Adipocyte (in vitro differentiated cells): ENCODE data around the gene SLC26A8.

ENCODE experiments used
- DNase-seq: peaks from one replicate; pipeline ENCODE4 v3.0.0-alpha.2; 2015; ENCODE audit warnings: low read depth
- H3K27me3 ChIP-seq: replicated peaks from 2 replicates; pipeline ENCODE4 v1.7.0; 2013; ENCODE audit warnings: mild to moderate bottlenecking, low read length, moderate library complexity; ENCODE audit not compliant: control insufficient read depth, insufficient read depth
- H3K36me3 ChIP-seq: 2 replicates; pipeline ENCODE4 v1.7.0; 2013; ENCODE audit warnings: low read length, mild to moderate bottlenecking, moderate library complexity; ENCODE audit not compliant: control insufficient read depth, insufficient read depth, severe bottlenecking
- H3K4me1 ChIP-seq: 2 replicates; pipeline ENCODE4 v1.7.0; 2013; ENCODE audit warnings: mild to moderate bottlenecking, low read length, moderate library complexity; ENCODE audit not compliant: control insufficient read depth, insufficient read depth
- H3K4me3 ChIP-seq: 2 replicates; pipeline ENCODE4 v1.7.0; 2013; ENCODE audit warnings: mild to moderate bottlenecking, low read length, moderate library complexity
- H3K9ac ChIP-seq: 2 replicates; pipeline ENCODE4 v1.7.0; 2013; ENCODE audit warnings: mild to moderate bottlenecking, low read length, moderate library complexity
- H3K9me3 ChIP-seq: 2 replicates; pipeline ENCODE4 v1.7.0; 2013; ENCODE audit warnings: mild to moderate bottlenecking, low read length, moderate library complexity; ENCODE audit not compliant: control insufficient read depth

Gene SLC26A8

GRCh38 chr6:35907750-35908149, 116.7 kb downstream of the SLC26A8 start:
- Histone ChIP-seq H3K27me3 (no peaks in the 10 kb centered on the region), H3K36me3 (peaks cover 28% of the 10 kb centered on the region), H3K4me3 (no peak overlapping the region), H3K9ac (no peak overlapping the region), H3K9me3 (no peaks in the 10 kb centered on the region), H3K4me1 (no peaks in the 10 kb centered on the region)
- DNase-seq: no peak

GRCh38 chr6:35906499-35906846, 118.0 kb downstream of the SLC26A8 start:
- Histone ChIP-seq H3K9ac (no peak overlapping the region), H3K27me3 (no peaks in the 10 kb centered on the region), H3K4me3 (no peak overlapping the region), H3K9me3 (no peaks in the 10 kb centered on the region), H3K36me3 (peaks cover 24% of the 10 kb centered on the region), H3K4me1 (no peaks in the 10 kb centered on the region)
- no peak for DNase-seq

GRCh38 chr6:35905841-35906498, 118.5 kb downstream of the SLC26A8 start:
- H3K4me1 ChIP-seq: no peaks in the 10 kb centered on the region

GRCh38 chr6:35905141-35905785, 119.2 kb downstream of the SLC26A8 start:
- H3K4me3 ChIP-seq: no peak overlapping the region
- no peak for DNase-seq
- no peaks in the 10 kb centered on the region for H3K27me3 ChIP-seq
- H3K4me1 ChIP-seq: no peaks in the 10 kb centered on the region
- H3K9ac ChIP-seq: no peak overlapping the region
- H3K9me3 ChIP-seq: no peaks in the 10 kb centered on the region
- H3K36me3 ChIP-seq: peaks cover 20% of the 10 kb centered on the region

More at GRCh38 chr6:35905841-35906498, 118.5 kb downstream of the SLC26A8 start:
- Histone ChIP-seq H3K27me3 (no peaks in the 10 kb centered on the region), H3K4me3 (no peak overlapping the region), H3K9me3 (no peaks in the 10 kb centered on the region), H3K9ac (no peak overlapping the region), H3K36me3 (peaks cover 24% of the 10 kb centered on the region)
- no peak for DNase-seq

GRCh38 chr6:35903679-35904078, 120.8 kb downstream of the SLC26A8 start:
- Histone ChIP-seq H3K27me3 (no peaks in the 10 kb centered on the region), H3K9me3 (no peaks in the 10 kb centered on the region), H3K36me3 (peaks cover 8% of the 10 kb centered on the region), H3K9ac (no peak overlapping the region), H3K4me1 (no peaks in the 10 kb centered on the region), H3K4me3 (no peak overlapping the region)
- DNase-seq: no peak

GRCh38 chr6:35900448-35900847, 124.0 kb downstream of the SLC26A8 start:
- no peak for DNase-seq
- Histone ChIP-seq H3K27me3 (no peaks in the 10 kb centered on the region), H3K9ac (no peak overlapping the region), H3K4me3 (no peak overlapping the region), H3K4me1 (no peaks in the 10 kb centered on the region), H3K9me3 (no peaks in the 10 kb centered on the region), H3K36me3 (peaks cover 3% of the 10 kb centered on the region)

- no peaks in the 10 kb centered on the region for H3K27me3 ChIP-seq
- no peaks in the 10 kb centered on the region for H3K4me1 ChIP-seq
- no peak for DNase-seq
Observed at GRCh38 chr6:35898003-35898402, 126.4 kb downstream of the SLC26A8 start.

GRCh38 chr6:35897486-35897885, 127.0 kb downstream of the SLC26A8 start:
- H3K36me3 ChIP-seq: no peaks in the 10 kb centered on the region
- no peaks in the 10 kb centered on the region for H3K4me1 ChIP-seq
- DNase-seq: no peak
- no peak overlapping the region for H3K4me3 ChIP-seq
- H3K9me3 ChIP-seq: no peaks in the 10 kb centered on the region
- no peaks in the 10 kb centered on the region for H3K27me3 ChIP-seq
- no peak overlapping the region for H3K9ac ChIP-seq

More at GRCh38 chr6:35898003-35898402, 126.4 kb downstream of the SLC26A8 start:
- Histone ChIP-seq H3K9me3 (no peaks in the 10 kb centered on the region), H3K9ac (no peak overlapping the region), H3K4me3 (no peak overlapping the region), H3K36me3 (no peaks in the 10 kb centered on the region)

GRCh38 chr6:35897036-35897435, 127.4 kb downstream of the SLC26A8 start:
- no peak for DNase-seq
- Histone ChIP-seq H3K9ac (no peak overlapping the region), H3K36me3 (no peaks in the 10 kb centered on the region), H3K27me3 (no peaks in the 10 kb centered on the region), H3K9me3 (no peaks in the 10 kb centered on the region), H3K4me3 (no peak overlapping the region), H3K4me1 (no peaks in the 10 kb centered on the region)

- no peak for DNase-seq
- H3K9ac ChIP-seq: no peak overlapping the region
- no peaks in the 10 kb centered on the region for H3K27me3 ChIP-seq
- no peaks in the 10 kb centered on the region for H3K36me3 ChIP-seq
- H3K4me1 ChIP-seq: no peaks in the 10 kb centered on the region
- no peaks in the 10 kb centered on the region for H3K9me3 ChIP-seq
- H3K4me3 ChIP-seq: no peak overlapping the region
Observed at GRCh38 chr6:35896228-35896627, 128.2 kb downstream of the SLC26A8 start.

- peaks cover 3% of the 10 kb centered on the region for H3K36me3 ChIP-seq
- H3K9me3 ChIP-seq: no peaks in the 10 kb centered on the region
- no peak overlapping the region for H3K9ac ChIP-seq
- H3K4me3 ChIP-seq: no peak overlapping the region
- no peaks in the 10 kb centered on the region for H3K27me3 ChIP-seq
- no peaks in the 10 kb centered on the region for H3K4me1 ChIP-seq
- no peak for DNase-seq
Observed at GRCh38 chr6:35895560-35895959, 128.9 kb downstream of the SLC26A8 start.

- H3K36me3 ChIP-seq: peaks cover 8% of the 10 kb centered on the region
- DNase-seq: no peak
- no peaks in the 10 kb centered on the region for H3K9me3 ChIP-seq
- H3K4me1 ChIP-seq: no peaks in the 10 kb centered on the region
- H3K9ac ChIP-seq: no peak overlapping the region
- H3K27me3 ChIP-seq: no peaks in the 10 kb centered on the region
- no peak overlapping the region for H3K4me3 ChIP-seq
Observed at GRCh38 chr6:35894776-35895175, 129.7 kb downstream of the SLC26A8 start.
